Loucy (cell line): ENCODE measurements around the gene SYNPR.

Source experiments
- CTCF ChIP-seq: fragments of 200-600 bp; sonication (generic); conservative IDR thresholded peaks from 2 replicates; pipeline ENCODE4 v1.5.1; 2014; ENCODE audit warnings: mild to moderate bottlenecking, antibody characterized with exemption, low read length
- EZH2phosphoT487 ChIP-seq: fragments of 200-600 bp; IDR thresholded peaks from 2 replicates; pipeline ENCODE4 v1.6.1; 2018; ENCODE audit warnings: antibody characterized with exemption, mild to moderate bottlenecking, moderate library complexity, borderline replicate concordance

GRCh38 chr3:63279005-63279841, 1.1 kb downstream of the SYNPR start:
- TF ChIP-seq CTCF (no peak), EZH2phosphoT487 (no peak)
